Measurements from ENCODE around the gene KRT9. TPM values are rescaled to one million over a fixed set of nuclear protein-coding genes. Genes with fewer than 3 reads are reported as not detected.

Gene KRT9
- not detected in 2 replicates for total RNA-seq

DNA sequence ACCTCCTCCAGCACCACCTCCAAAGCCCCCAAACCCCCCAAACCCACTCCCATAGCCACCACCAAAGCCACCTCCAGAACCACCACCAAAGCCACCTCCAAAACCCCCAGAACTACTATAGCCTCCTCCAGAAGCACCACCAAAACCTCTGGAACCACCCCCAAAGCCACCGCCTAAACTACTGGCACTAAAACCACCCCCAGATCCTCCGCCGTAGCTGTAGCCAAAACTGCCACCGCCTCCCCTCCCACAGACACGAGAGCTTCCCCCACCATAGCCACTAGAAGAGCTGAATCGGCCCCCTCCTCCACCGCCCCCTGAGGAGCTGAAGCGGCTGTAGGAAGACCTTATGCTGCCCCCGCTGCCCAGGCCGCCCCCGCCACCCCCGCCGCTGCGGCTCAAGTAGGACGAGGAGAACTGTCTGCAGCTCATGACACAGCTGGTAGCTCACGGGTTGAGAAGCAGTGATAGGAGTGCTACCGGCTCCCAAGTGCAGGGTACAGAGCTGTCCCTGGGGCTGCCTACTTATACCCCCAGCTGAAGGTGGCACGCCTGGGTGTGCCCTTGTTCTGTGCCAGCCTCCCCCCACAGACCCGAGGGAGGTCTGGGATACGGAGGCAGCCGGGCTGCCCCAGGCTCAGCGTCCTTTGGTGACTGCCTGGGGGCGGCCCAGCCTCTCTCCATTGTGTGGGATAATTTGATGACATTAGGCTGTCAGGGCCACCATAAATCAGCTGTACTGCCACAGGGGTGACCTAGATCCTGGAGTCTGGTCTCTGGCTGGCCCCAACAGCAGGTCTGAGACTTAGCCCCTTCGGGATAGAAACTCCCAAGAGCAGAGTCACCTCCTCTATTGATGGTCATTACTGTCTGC, at the start of gene KRT9:
KRT9 (minus strand) TSS at position 499 of the 874 bp plus-strand sequence; CDS start at position 432, 67 bp downstream.

DNA sequence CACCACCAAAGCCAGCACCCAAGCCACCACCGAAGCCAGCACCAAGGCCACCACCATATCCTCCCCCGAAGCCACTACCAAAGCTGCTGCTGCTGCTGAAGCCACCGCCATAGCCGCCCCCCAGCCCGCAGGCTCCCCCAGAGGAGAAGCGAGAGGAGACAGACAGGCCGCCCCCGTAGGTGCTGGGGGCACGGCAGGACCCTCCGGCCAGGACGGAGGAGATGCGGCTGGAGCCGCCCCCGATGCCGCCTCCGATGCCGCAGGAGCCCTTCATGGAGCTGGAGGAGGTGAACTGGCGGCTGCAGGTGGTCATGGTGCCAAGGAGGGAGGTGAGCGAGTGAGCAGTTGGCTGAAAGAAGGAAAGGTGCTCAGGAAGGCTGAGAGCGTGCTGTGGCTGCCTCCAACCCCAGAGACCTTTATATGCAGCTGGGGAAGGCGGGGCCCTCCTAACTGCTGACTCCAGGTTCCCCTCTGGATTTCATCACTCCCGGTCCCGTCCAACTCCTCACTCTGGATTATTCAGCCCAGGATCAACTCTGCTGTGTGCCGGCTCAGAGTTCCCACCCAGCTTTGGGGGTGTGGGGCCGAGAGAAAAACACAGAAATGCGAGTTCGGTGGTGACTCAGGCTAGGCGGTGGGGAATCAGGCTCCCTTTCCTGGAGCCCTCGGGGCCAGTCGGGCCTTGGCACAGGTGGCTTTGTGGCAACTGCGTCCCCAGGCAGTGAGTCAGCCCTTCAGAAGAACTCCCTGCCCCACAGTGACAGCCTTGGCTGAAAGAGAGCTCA, 40.7 kb upstream of the KRT9 start, which contains the start of gene KRT16:
KRT16 (minus strand) TSS at position 392 of the 785 bp plus-strand sequence; CDS start at position 313, 79 bp downstream.

GRCh38 chr17:41586863-41587495, 15.1 kb upstream of the KRT9 start, which contains the start of gene KRT14:
Gene KRT14 (minus strand): TSS chr17:41586895. CDS start chr17:41586834, 61 bp downstream.

GRCh38 chr17:41518789-41519449, 52.9 kb downstream of the KRT9 start, which contains the start of gene KRT15:
Gene KRT15 (minus strand): TSS chr17:41518890. CDS start chr17:41518827, 63 bp downstream.

Other genes with a start within 250 kb of the KRT9 start
- not detected in 2 replicates for gene KRT33A, start 221.2 kb downstream of the KRT9 start, total RNA-seq
- not detected in 2 replicates for gene KRT33B, start 202.2 kb downstream of the KRT9 start, total RNA-seq
- 0.16 TPM in 1 of 2 replicates, not detected in the other for gene KRT34, start 189.8 kb downstream of the KRT9 start, total RNA-seq
- gene KRT31, start 174.5 kb downstream of the KRT9 start, total RNA-seq: not detected in 2 replicates
- not detected in 2 replicates for gene KRT37, start 147.5 kb downstream of the KRT9 start, total RNA-seq
- not detected in 2 replicates for gene KRT38, start 131.1 kb downstream of the KRT9 start, total RNA-seq
- not detected in 2 replicates for gene KRT32, start 104.7 kb downstream of the KRT9 start, total RNA-seq
- not detected in 2 replicates for gene KRT35, start 90.9 kb downstream of the KRT9 start, total RNA-seq
- gene KRT36, start 82.1 kb downstream of the KRT9 start, total RNA-seq: not detected in 2 replicates
- not detected in 2 replicates for gene KRT13, start 66.4 kb downstream of the KRT9 start, total RNA-seq
- gene KRT15, start 53.2 kb downstream of the KRT9 start, total RNA-seq: 0.32 and 0.97 TPM in 2 replicates
- gene KRT19, start 43.8 kb downstream of the KRT9 start, total RNA-seq: 0.73 and 0.81 TPM in 2 replicates
- 5.5 and 7.0 TPM in 2 replicates for gene KRT14, start 14.8 kb upstream of the KRT9 start, total RNA-seq
- 0.49 and 0.65 TPM in 2 replicates for gene KRT16, start 40.7 kb upstream of the KRT9 start, total RNA-seq
- 25.7 and 36.0 TPM in 2 replicates for gene KRT17, start 52.5 kb upstream of the KRT9 start, total RNA-seq
- gene EIF1, start 116.8 kb upstream of the KRT9 start, total RNA-seq: 87.1 and 101 TPM in 2 replicates
- not detected in 2 replicates for gene GAST, start 140.3 kb upstream of the KRT9 start, total RNA-seq
- gene HAP1, start 162.6 kb upstream of the KRT9 start, total RNA-seq: under 0.01 TPM in 1 of 2 replicates, not detected in the other
- 8.5 and 10.4 TPM in 2 replicates for gene JUP, start 214.7 kb upstream of the KRT9 start, total RNA-seq
- gene P3H4, start 239.9 kb upstream of the KRT9 start, total RNA-seq: 53.8 and 72.7 TPM in 2 replicates
- gene FKBP10, start 240.9 kb upstream of the KRT9 start, total RNA-seq: 336 and 351 TPM in 2 replicates

Data from hair follicle dermal papilla cell (primary cell).